A673 (cell line): ENCODE results near the gene OMG. TPM values are rescaled to one million over a fixed set of nuclear protein-coding genes. Genes with fewer than 3 reads are reported as not detected.

ENCODE experiments used
- BruUV-seq: library from RNA; stranded (reverse); fragments of 400-500 nt; replicated peaks from 2 replicates; lab custom pipeline; 2021; lab: Mats Ljungman, UMichigan
- CTCF ChIA-PET: fragments of 300-600 bp; sonication (Branson Sonifier 250); formaldehyde crosslinking; loops from one replicate; lab custom pipeline; 2022; ENCODE audit warnings: antibody characterized with exemption; lab: Charles Lee
- POLR2A ChIA-PET: fragments of 300-600 bp; sonication (Branson Sonifier 250); formaldehyde crosslinking; loops from one replicate; lab custom pipeline; 2022; ENCODE audit warnings: antibody characterized with exemption; ENCODE audit not compliant: low non-redundant PET; lab: Charles Lee
- DNase-seq: peaks from one replicate; pipeline ENCODE4 v3.0.0-alpha.2; 2015; ENCODE audit warnings: low spot score
- H3K27ac ChIP-seq: fragments of 200-600 bp; sonication (generic); 2 replicates; pipeline ENCODE4 v1.5.1; 2016; ENCODE audit warnings: mixed run types, low read depth, mild to moderate bottlenecking, mixed read lengths, antibody characterized with exemption, low read length; ENCODE audit not compliant: poor library complexity, severe bottlenecking
- H3K27me3 ChIP-seq: fragments of 200-600 bp; sonication (generic); replicated peaks from 2 replicates; pipeline ENCODE4 v1.6.1; 2017; ENCODE audit warnings: mixed run types, low read depth, mild to moderate bottlenecking, mixed read lengths, antibody characterized with exemption, low read length; ENCODE audit not compliant: insufficient read depth, poor library complexity
- H3K36me3 ChIP-seq: fragments of 200-600 bp; sonication (generic); 2 replicates; pipeline ENCODE4 v1.6.1; 2016; ENCODE audit warnings: mixed run types, mild to moderate bottlenecking, mixed read lengths, antibody characterized with exemption, low read length; ENCODE audit not compliant: insufficient read depth, poor library complexity, severe bottlenecking
- H3K4me1 ChIP-seq: fragments of 200-600 bp; sonication (generic); 2 replicates; pipeline ENCODE4 v1.6.1; 2017; ENCODE audit warnings: mixed run types, mild to moderate bottlenecking, mixed read lengths, antibody characterized with exemption, low read length; ENCODE audit not compliant: insufficient read depth, poor library complexity, severe bottlenecking
- H3K4me3 ChIP-seq: fragments of 200-600 bp; sonication (generic); 2 replicates; pipeline ENCODE4 v1.5.1; 2016; ENCODE audit warnings: low read depth, mixed run types, mild to moderate bottlenecking, mixed read lengths, low read length; ENCODE audit not compliant: poor library complexity, severe bottlenecking
- H3K9me3 ChIP-seq: fragments of 200-600 bp; sonication (generic); 2 replicates; pipeline ENCODE4 v1.6.1; 2016; ENCODE audit warnings: mixed run types, low read depth, mild to moderate bottlenecking, mixed read lengths, antibody characterized with exemption, low read length; ENCODE audit not compliant: poor library complexity, severe bottlenecking
- EZH2 ChIP-seq: fragments of 200-600 bp; sonication (generic); IDR thresholded peaks from 2 replicates; pipeline ENCODE4 v1.6.1; 2017; ENCODE audit warnings: borderline replicate concordance, low read depth, mild to moderate bottlenecking, mixed read lengths, antibody characterized with exemption, low read length; ENCODE audit not compliant: poor library complexity, severe bottlenecking
- intact Hi-C: fragments of 100-400 bp; cut with micrococcal nuclease; formaldehyde crosslinking; loops from one replicate; pipeline ENCODE4 v1.10.0; 2022; ENCODE audit not compliant: unreplicated experiment
- total RNA-seq: library from RNA; stranded (reverse); gene quantifications from 2 replicates; pipeline ENCODE4 v1.2.3, GENCODE V29; 2021
- TF ChIP-seq, protein P1 (sequence below): fragments of 300-800, 200-600 bp; sonication (generic); conservative IDR thresholded peaks from 2 replicates; pipeline ENCODE4 v1.5.1; 2017; ENCODE audit warnings: low read depth, mild to moderate bottlenecking, antibody characterized with exemption, low read length, moderate library complexity, mixed read lengths

The OMG gene
- total RNA-seq, 1 experiment from 2014 or later, result not detected

DNA sequence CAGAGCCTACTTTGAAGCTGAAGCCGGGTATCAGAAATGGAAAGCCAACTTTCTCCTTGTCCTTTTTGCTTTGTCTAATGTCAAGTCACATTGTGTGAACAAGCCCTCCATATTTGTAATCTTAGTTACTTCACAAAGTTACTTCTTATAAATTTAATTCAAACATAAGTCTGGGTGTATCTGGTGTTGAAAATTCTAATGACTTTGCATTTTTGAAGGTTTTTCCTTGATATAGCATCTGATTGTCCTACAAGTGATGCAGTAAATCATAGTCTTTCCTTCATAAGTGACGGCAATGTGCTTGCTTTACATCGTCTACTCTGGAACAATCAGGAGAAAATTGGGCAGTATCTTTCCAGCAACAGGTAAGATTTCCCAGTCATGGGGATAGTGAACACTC lies 36.9 kb downstream of the OMG start:
- Histone ChIP-seq H3K36me3 (peaks cover 5% of the 10 kb centered on the region), H3K9me3 (no peaks in the 10 kb centered on the region), H3K4me3 (no peak overlapping the region), H3K4me1 (peaks cover 23% of the 10 kb centered on the region), H3K27ac (no peak overlapping the region), H3K27me3 (no peaks in the 10 kb centered on the region)
- BruUV-seq, result no TSS peak
- ChIA-PET POLR2A (no interaction called here), CTCF (no interaction called here)
- TF ChIP-seq, protein P1, sequence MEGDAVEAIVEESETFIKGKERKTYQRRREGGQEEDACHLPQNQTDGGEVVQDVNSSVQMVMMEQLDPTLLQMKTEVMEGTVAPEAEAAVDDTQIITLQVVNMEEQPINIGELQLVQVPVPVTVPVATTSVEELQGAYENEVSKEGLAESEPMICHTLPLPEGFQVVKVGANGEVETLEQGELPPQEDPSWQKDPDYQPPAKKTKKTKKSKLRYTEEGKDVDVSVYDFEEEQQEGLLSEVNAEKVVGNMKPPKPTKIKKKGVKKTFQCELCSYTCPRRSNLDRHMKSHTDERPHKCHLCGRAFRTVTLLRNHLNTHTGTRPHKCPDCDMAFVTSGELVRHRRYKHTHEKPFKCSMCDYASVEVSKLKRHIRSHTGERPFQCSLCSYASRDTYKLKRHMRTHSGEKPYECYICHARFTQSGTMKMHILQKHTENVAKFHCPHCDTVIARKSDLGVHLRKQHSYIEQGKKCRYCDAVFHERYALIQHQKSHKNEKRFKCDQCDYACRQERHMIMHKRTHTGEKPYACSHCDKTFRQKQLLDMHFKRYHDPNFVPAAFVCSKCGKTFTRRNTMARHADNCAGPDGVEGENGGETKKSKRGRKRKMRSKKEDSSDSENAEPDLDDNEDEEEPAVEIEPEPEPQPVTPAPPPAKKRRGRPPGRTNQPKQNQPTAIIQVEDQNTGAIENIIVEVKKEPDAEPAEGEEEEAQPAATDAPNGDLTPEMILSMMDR, result no peak
- no peak for TF ChIP-seq EZH2
- intact Hi-C loops, result no loop called here
- no peak for DNase-seq

DNA sequence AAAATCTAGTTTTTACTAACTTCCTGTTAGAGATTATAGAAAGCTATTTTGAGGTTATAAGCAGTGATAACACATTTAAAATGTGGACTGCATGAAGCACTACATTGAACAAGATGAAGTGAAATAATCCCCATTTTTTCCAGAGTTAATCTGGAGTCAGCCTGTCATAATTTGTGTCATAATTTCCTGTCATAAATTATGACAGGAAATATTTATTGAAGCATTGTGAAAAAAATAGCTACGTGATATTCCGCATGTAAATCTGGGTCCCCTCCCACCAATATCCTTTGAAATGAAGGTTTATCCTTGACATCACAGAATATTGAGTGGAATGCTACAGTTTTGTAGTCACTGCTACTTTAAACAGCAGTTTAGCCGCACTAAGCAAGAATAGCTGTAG lies 40.1 kb downstream of the OMG start:
- POLR2A ChIA-PET, result no interaction called here

DNA sequence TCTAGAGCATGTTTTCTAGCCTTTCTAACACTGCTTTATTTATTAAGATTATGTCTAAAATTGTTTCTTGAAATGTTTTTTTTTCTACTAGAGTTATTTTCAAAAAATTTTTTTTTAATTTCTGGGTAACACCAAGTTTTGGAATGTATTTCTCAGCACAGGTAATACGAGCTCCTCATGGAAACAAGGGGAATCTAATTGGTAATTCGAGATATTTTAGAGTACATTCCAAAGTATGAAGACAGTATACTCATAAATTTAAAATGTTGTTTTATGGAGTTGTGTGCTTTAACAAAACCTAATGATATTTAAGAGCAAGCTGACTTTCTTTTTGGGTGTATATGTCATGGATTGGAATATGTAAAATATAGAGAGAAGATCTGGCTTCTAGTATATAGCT lies 42.4 kb downstream of the OMG start:
- no peak overlapping the region for H3K27ac ChIP-seq
- TF ChIP-seq, protein P1, result no peak
- no peak for TF ChIP-seq EZH2
- H3K9me3 ChIP-seq, result no peaks in the 10 kb centered on the region
- H3K36me3 ChIP-seq, result no peaks in the 10 kb centered on the region
- no TSS peak for BruUV-seq
- no peak for DNase-seq
- no peak overlapping the region for H3K4me3 ChIP-seq
- ChIA-PET CTCF (no interaction called here), POLR2A (no interaction called here)
- intact Hi-C loops, result loop anchor here (10.0 kb wide), 1 partner anchor 60 kb away; the partner anchor contains the start of gene EVI2B
- peaks cover 48% of the 10 kb centered on the region for H3K4me1 ChIP-seq
- H3K27me3 ChIP-seq, result no peaks in the 10 kb centered on the region

More for the DNA sequence above, 40.1 kb downstream of the OMG start:
- Histone ChIP-seq H3K9me3 (no peaks in the 10 kb centered on the region), H3K4me3 (no peak overlapping the region), H3K4me1 (peaks cover 37% of the 10 kb centered on the region), H3K36me3 (peaks cover 5% of the 10 kb centered on the region), H3K27me3 (no peaks in the 10 kb centered on the region), H3K27ac (peak overlapping the region; percentile 67)
- peak; percentile 28 for DNase-seq
- no TSS peak for BruUV-seq
- CTCF ChIA-PET, result no interaction called here
- TF ChIP-seq, protein P1, result no peak
- TF ChIP-seq EZH2, result no peak
- intact Hi-C loops, result loop anchor here (10.0 kb wide), 1 partner anchor 58 kb away; the partner anchor contains the start of gene EVI2B
